Measurements from ENCODE around the gene ARHGEF38.

ARHGEF38 gene

GRCh38 chr4:105645440-105645839 is 93.0 kb downstream of the ARHGEF38 start:
- Histone ChIP-seq H3K27ac (ENCODE audit: low read depth, low read length) (no peak overlapping the region), H3K4me1 (ENCODE audit: control insufficient read depth, insufficient read depth, low read length) (no peaks in the 10 kb centered on the region), H3K36me3 (ENCODE audit: control insufficient read depth, insufficient read depth, low read length) (no peaks in the 10 kb centered on the region), H3K9ac (ENCODE audit: low read length) (no peak overlapping the region), H3K27me3 (ENCODE audit: control insufficient read depth, insufficient read depth, low read length) (no peaks in the 10 kb centered on the region), H3K4me3 (ENCODE audit: low read length) (no peak overlapping the region)

- H3K27me3 ChIP-seq (ENCODE audit: control insufficient read depth, insufficient read depth, low read length) = no peaks in the 10 kb centered on the region
Measured at GRCh38 chr4:105650190-105650589, 97.8 kb downstream of the ARHGEF38 start.

GRCh38 chr4:105651884-105652283 is 99.5 kb downstream of the ARHGEF38 start:
- H3K27me3 ChIP-seq (ENCODE audit: control insufficient read depth, insufficient read depth, low read length) = no peaks in the 10 kb centered on the region
- no peaks in the 10 kb centered on the region for H3K36me3 ChIP-seq (ENCODE audit: control insufficient read depth, insufficient read depth, low read length)
- no peak overlapping the region for H3K4me3 ChIP-seq (ENCODE audit: low read length)
- H3K9ac ChIP-seq (ENCODE audit: low read length) = no peak overlapping the region
- H3K4me1 ChIP-seq (ENCODE audit: control insufficient read depth, insufficient read depth, low read length) = peaks cover 6% of the 10 kb centered on the region
- H3K27ac ChIP-seq (ENCODE audit: low read depth, low read length) = no peak overlapping the region

More at GRCh38 chr4:105650190-105650589, 97.8 kb downstream of the ARHGEF38 start:
- no peak overlapping the region for H3K27ac ChIP-seq (ENCODE audit: low read depth, low read length)
- no peak overlapping the region for H3K9ac ChIP-seq (ENCODE audit: low read length)
- peaks cover 6% of the 10 kb centered on the region for H3K4me1 ChIP-seq (ENCODE audit: control insufficient read depth, insufficient read depth, low read length)
- H3K36me3 ChIP-seq (ENCODE audit: control insufficient read depth, insufficient read depth, low read length) = no peaks in the 10 kb centered on the region
- no peak overlapping the region for H3K4me3 ChIP-seq (ENCODE audit: low read length)

- Histone ChIP-seq H3K9ac (ENCODE audit: low read length) (no peak overlapping the region), H3K27ac (ENCODE audit: low read depth, low read length) (no peak overlapping the region), H3K36me3 (ENCODE audit: control insufficient read depth, insufficient read depth, low read length) (no peaks in the 10 kb centered on the region)
Measured at GRCh38 chr4:105652286-105652888, 100.0 kb downstream of the ARHGEF38 start.

GRCh38 chr4:105657117-105657765 is 104.8 kb downstream of the ARHGEF38 start:
- Histone ChIP-seq H3K36me3 (ENCODE audit: control insufficient read depth, insufficient read depth, low read length) (peaks cover 2% of the 10 kb centered on the region), H3K4me1 (ENCODE audit: control insufficient read depth, insufficient read depth, low read length) (peaks cover 4% of the 10 kb centered on the region), H3K27ac (ENCODE audit: low read depth, low read length) (no peak overlapping the region), H3K27me3 (ENCODE audit: control insufficient read depth, insufficient read depth, low read length) (no peaks in the 10 kb centered on the region), H3K9ac (ENCODE audit: low read length) (no peak overlapping the region), H3K4me3 (ENCODE audit: low read length) (no peak overlapping the region)

More at GRCh38 chr4:105652286-105652888, 100.0 kb downstream of the ARHGEF38 start:
- H3K4me1 ChIP-seq (ENCODE audit: control insufficient read depth, insufficient read depth, low read length) = peaks cover 6% of the 10 kb centered on the region
- H3K27me3 ChIP-seq (ENCODE audit: control insufficient read depth, insufficient read depth, low read length) = no peaks in the 10 kb centered on the region
- peak overlapping the region; percentile 8 for H3K4me3 ChIP-seq (ENCODE audit: low read length)

GRCh38 chr4:105659190-105659589 is 106.8 kb downstream of the ARHGEF38 start:
- H3K27ac ChIP-seq (ENCODE audit: low read depth, low read length) = no peak overlapping the region
- H3K27me3 ChIP-seq (ENCODE audit: control insufficient read depth, insufficient read depth, low read length) = no peaks in the 10 kb centered on the region
- peaks cover 2% of the 10 kb centered on the region for H3K36me3 ChIP-seq (ENCODE audit: control insufficient read depth, insufficient read depth, low read length)
- H3K9ac ChIP-seq (ENCODE audit: low read length) = no peak overlapping the region
- no peaks in the 10 kb centered on the region for H3K4me1 ChIP-seq (ENCODE audit: control insufficient read depth, insufficient read depth, low read length)
- no peak overlapping the region for H3K4me3 ChIP-seq (ENCODE audit: low read length)

GRCh38 chr4:105661028-105661427 is 108.6 kb downstream of the ARHGEF38 start:
- Histone ChIP-seq H3K27me3 (ENCODE audit: control insufficient read depth, insufficient read depth, low read length) (no peaks in the 10 kb centered on the region), H3K4me1 (ENCODE audit: control insufficient read depth, insufficient read depth, low read length) (no peaks in the 10 kb centered on the region), H3K4me3 (ENCODE audit: low read length) (no peak overlapping the region), H3K36me3 (ENCODE audit: control insufficient read depth, insufficient read depth, low read length) (peaks cover 2% of the 10 kb centered on the region), H3K27ac (ENCODE audit: low read depth, low read length) (no peak overlapping the region), H3K9ac (ENCODE audit: low read length) (no peak overlapping the region)

GRCh38 chr4:105662935-105663675 is 110.7 kb downstream of the ARHGEF38 start:
- no peaks in the 10 kb centered on the region for H3K27me3 ChIP-seq (ENCODE audit: control insufficient read depth, insufficient read depth, low read length)
- H3K4me3 ChIP-seq (ENCODE audit: low read length) = no peak overlapping the region
- no peaks in the 10 kb centered on the region for H3K4me1 ChIP-seq (ENCODE audit: control insufficient read depth, insufficient read depth, low read length)
- H3K9ac ChIP-seq (ENCODE audit: low read length) = no peak overlapping the region
- H3K27ac ChIP-seq (ENCODE audit: low read depth, low read length) = no peak overlapping the region
- peaks cover 2% of the 10 kb centered on the region for H3K36me3 ChIP-seq (ENCODE audit: control insufficient read depth, insufficient read depth, low read length)

GRCh38 chr4:105666693-105667092 is 114.3 kb downstream of the ARHGEF38 start:
- Histone ChIP-seq H3K27me3 (ENCODE audit: control insufficient read depth, insufficient read depth, low read length) (no peaks in the 10 kb centered on the region), H3K4me3 (ENCODE audit: low read length) (no peak overlapping the region), H3K4me1 (ENCODE audit: control insufficient read depth, insufficient read depth, low read length) (no peaks in the 10 kb centered on the region), H3K27ac (ENCODE audit: low read depth, low read length) (no peak overlapping the region), H3K36me3 (ENCODE audit: control insufficient read depth, insufficient read depth, low read length) (no peaks in the 10 kb centered on the region), H3K9ac (ENCODE audit: low read length) (no peak overlapping the region)

- no peaks in the 10 kb centered on the region for H3K36me3 ChIP-seq (ENCODE audit: control insufficient read depth, insufficient read depth, low read length)
- H3K4me3 ChIP-seq (ENCODE audit: low read length) = no peak overlapping the region
- no peak overlapping the region for H3K27ac ChIP-seq (ENCODE audit: low read depth, low read length)
- no peaks in the 10 kb centered on the region for H3K4me1 ChIP-seq (ENCODE audit: control insufficient read depth, insufficient read depth, low read length)
- no peaks in the 10 kb centered on the region for H3K27me3 ChIP-seq (ENCODE audit: control insufficient read depth, insufficient read depth, low read length)
- no peak overlapping the region for H3K9ac ChIP-seq (ENCODE audit: low read length)
Measured at GRCh38 chr4:105670684-105671083, 118.3 kb downstream of the ARHGEF38 start.

- H3K27ac ChIP-seq (ENCODE audit: low read depth, low read length) = no peak overlapping the region
- no peak overlapping the region for H3K4me3 ChIP-seq (ENCODE audit: low read length)
- no peaks in the 10 kb centered on the region for H3K27me3 ChIP-seq (ENCODE audit: control insufficient read depth, insufficient read depth, low read length)
- H3K4me1 ChIP-seq (ENCODE audit: control insufficient read depth, insufficient read depth, low read length) = no peaks in the 10 kb centered on the region
- H3K36me3 ChIP-seq (ENCODE audit: control insufficient read depth, insufficient read depth, low read length) = no peaks in the 10 kb centered on the region
- H3K9ac ChIP-seq (ENCODE audit: low read length) = no peak overlapping the region
Measured at GRCh38 chr4:105671301-105671700, 118.9 kb downstream of the ARHGEF38 start.

- H3K9ac ChIP-seq (ENCODE audit: low read length) = no peak overlapping the region
- H3K27me3 ChIP-seq (ENCODE audit: control insufficient read depth, insufficient read depth, low read length) = no peaks in the 10 kb centered on the region
- no peak overlapping the region for H3K4me3 ChIP-seq (ENCODE audit: low read length)
- H3K27ac ChIP-seq (ENCODE audit: low read depth, low read length) = no peak overlapping the region
- H3K36me3 ChIP-seq (ENCODE audit: control insufficient read depth, insufficient read depth, low read length) = no peaks in the 10 kb centered on the region
- no peaks in the 10 kb centered on the region for H3K4me1 ChIP-seq (ENCODE audit: control insufficient read depth, insufficient read depth, low read length)
Measured at GRCh38 chr4:105674011-105674410, 121.6 kb downstream of the ARHGEF38 start.
